ENCODE data around the gene SCAF8.

DNA sequence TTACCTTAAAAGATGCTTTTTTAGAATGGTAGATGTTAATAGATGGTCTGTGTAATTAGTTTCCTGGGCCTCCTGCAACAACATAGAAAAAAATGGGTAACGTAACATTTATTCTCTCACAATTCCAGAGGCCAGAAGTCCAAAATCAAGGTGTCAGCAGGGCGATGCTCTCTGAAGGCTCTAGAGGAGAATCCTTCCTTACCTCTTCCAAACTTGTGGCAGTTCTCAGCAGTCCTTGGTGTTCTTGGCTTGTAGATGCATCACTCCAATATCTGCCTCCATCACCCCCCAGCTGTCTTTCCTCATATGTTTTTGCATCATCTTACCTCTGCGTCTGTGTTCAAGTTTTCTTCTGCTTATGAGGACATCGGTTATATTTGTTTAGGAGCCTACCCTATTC is 107.9 kb downstream of the SCAF8 start:
- TF ChIP-seq, protein P1, sequence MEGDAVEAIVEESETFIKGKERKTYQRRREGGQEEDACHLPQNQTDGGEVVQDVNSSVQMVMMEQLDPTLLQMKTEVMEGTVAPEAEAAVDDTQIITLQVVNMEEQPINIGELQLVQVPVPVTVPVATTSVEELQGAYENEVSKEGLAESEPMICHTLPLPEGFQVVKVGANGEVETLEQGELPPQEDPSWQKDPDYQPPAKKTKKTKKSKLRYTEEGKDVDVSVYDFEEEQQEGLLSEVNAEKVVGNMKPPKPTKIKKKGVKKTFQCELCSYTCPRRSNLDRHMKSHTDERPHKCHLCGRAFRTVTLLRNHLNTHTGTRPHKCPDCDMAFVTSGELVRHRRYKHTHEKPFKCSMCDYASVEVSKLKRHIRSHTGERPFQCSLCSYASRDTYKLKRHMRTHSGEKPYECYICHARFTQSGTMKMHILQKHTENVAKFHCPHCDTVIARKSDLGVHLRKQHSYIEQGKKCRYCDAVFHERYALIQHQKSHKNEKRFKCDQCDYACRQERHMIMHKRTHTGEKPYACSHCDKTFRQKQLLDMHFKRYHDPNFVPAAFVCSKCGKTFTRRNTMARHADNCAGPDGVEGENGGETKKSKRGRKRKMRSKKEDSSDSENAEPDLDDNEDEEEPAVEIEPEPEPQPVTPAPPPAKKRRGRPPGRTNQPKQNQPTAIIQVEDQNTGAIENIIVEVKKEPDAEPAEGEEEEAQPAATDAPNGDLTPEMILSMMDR (conservative IDR thresholded peaks at IDR 0.05; ENCODE audit: low read depth, low read length) = no peak
- no peak for TF ChIP-seq EZH2 (IDR thresholded peaks at IDR 0.05; ENCODE audit: borderline replicate concordance, low read depth, low read length, poor library complexity, severe bottlenecking)

Measured in A673 (cell line).